HCT116 (cell line): Measurements from ENCODE around the gene RNF175.

ENCODE experiments used
- CTCF ChIP-seq, 3 experiments: fragments of 200-600 bp in 1 of 3; sonication (generic) in 1 of 3; IDR thresholded peaks in 2 of 3; conservative IDR thresholded peaks in 1 of 3; 2 replicates each; pipeline ENCODE4 v1.5.1; 2012 to 2017; ENCODE audit warnings: low read depth in 2 of 3, low read length in 2 of 3, antibody characterized with exemption in 1 of 3, borderline replicate concordance in 1 of 3, control low read depth in 1 of 3, mild to moderate bottlenecking in 1 of 3, mixed read lengths in 1 of 3, mixed run types in 1 of 3, moderate library complexity in 1 of 3; ENCODE audit not compliant: insufficient read depth in 1 of 3
- POLR2AphosphoS5 ChIP-seq: IDR thresholded peaks from 2 replicates; pipeline ENCODE4 v1.6.1; 2011; ENCODE audit warnings: mild to moderate bottlenecking, low read depth, low read length, moderate library complexity
- REST ChIP-seq: IDR thresholded peaks from 2 replicates; pipeline ENCODE4 v1.6.1; 2012; ENCODE audit warnings: low read depth

DNA sequence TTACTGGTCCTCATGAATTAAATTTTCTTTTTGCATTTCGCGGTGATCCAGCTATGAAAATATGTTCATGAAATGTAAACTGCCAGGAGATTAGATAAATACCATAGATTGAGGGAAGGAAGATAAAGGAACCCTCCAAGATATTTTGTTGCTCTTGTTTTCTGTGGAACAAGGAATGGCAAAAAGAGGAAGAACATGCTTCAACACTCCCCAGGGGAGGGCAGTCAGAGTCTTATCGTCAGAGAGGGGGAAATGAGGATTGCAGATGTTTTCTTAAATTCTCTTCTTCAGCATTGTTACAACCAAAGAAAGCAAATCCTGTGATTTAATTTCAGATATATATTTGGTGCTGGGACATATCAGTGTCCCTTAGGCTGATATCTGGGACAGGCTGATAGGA, 38.6 kb upstream of the RNF175 start:
- TF ChIP-seq CTCF (IDR thresholded peaks at IDR 0.05 in 2 of 3, conservative IDR thresholded peaks at IDR 0.05 in 1 of 3; ENCODE audit: borderline replicate concordance in 1 of 3, insufficient read depth in 1 of 3, low read depth in 2 of 3, low read length in 2 of 3) (no peak), POLR2AphosphoS5 (no peak), REST (no peak)
